ENCODE measurements around the gene RAPGEF5.

RAPGEF5 gene

DNA sequence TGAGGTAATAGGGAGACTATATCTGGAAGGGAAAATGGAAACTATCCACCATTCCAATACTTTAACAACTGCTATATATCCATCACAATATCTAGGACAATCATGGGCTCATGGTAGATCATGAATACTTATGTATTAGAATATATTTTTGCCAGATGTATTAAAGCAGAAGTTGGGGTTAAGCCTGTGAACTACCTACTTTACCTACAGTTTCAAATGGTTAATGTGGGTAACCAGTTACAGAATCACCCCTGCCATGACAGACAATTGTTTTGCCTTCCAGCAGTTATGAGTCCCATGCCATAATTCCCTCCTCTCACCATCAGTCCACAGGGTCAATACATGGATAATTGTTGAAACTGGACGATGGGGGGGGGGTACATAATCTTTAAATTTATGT is 29.9 kb upstream of the RAPGEF5 start:
- TF ChIP-seq EZH2 (IDR thresholded peaks at IDR 0.05) (no peak), POLR2AphosphoS5 (IDR thresholded peaks at IDR 0.05; ENCODE audit: borderline replicate concordance, low read depth, low read length) (no peak), FOXP2 (optimal IDR thresholded peaks at IDR 0.05; ENCODE audit: control extremely low read depth, extremely low read length, insufficient read depth) (no peak)
- Histone ChIP-seq H3K9ac (ENCODE audit: insufficient read length) (no peak overlapping the region), H3K36me3 (ENCODE audit: insufficient read depth, low read length) (no peaks in the 10 kb centered on the region), H3K4me3 (no peak overlapping the region), H3K27ac (no peak overlapping the region), H3K9me3 (ENCODE audit: low read depth, low read length) (no peaks in the 10 kb centered on the region)
- no peak for DNase-seq (ENCODE audit: low read depth, low spot score)

DNA sequence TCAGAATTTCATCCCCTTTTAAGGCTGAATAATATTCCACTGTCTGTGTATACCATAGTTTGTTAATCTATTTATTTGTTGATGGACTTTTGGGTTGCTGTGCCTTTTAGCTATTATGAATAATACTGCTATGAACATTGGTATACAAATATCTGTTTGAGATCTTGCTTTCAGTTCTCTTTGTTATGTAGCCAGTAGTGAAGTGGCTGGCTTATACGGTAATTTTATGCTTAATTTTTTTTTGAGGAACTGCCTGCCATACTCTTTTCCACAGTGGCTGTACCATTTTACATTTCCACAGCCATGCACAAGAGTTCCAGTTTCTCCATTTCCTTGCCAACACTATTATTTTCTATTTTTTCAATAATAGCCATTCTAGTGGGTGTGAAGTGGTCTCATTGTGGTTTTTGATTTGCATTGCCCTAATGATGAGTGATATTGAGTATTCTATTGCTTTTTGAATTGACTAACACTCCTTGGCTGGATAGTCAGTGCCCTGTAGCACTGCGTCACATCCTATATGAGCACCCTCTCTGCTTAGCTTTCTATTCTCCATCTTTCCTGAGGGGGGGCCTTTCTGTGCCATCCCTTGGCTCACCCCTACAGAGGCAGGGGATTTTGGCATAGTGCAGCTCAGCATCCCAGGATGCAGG is 29.4 kb upstream of the RAPGEF5 start:
- TF ChIP-seq POLR2AphosphoS5 (IDR thresholded peaks at IDR 0.05; ENCODE audit: borderline replicate concordance, low read depth, low read length) (no peak), EZH2 (IDR thresholded peaks at IDR 0.05) (no peak), FOXP2 (optimal IDR thresholded peaks at IDR 0.05; ENCODE audit: control extremely low read depth, extremely low read length, insufficient read depth) (no peak)
- H3K9me3 ChIP-seq (ENCODE audit: low read depth, low read length): no peaks in the 10 kb centered on the region
- H3K4me3 ChIP-seq: no peak overlapping the region
- H3K9ac ChIP-seq (ENCODE audit: insufficient read length): no peak overlapping the region
- DNase-seq (ENCODE audit: low read depth, low spot score): no peak
- no peaks in the 10 kb centered on the region for H3K36me3 ChIP-seq (ENCODE audit: insufficient read depth, low read length)
- H3K27ac ChIP-seq: no peak overlapping the region

DNA sequence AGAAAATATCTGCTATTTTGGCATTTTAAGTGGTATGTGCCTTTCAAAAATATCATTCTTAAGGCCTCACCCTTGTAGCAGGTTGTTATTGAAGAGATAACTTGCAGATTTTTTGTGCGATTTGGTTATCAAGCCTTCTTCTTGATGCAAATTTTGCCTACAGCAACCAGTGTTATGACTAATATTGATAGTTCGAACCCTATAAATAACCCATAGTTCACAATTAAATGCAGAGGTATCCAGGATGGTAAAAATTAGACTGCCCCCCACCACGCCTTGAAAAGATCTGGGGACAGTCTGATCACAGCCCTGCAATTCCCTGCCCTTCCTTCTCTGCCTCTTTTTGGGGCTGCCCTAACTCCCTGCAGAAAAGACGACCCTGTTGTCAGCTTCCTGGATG is 28.4 kb upstream of the RAPGEF5 start:
- no peak for TF ChIP-seq FOXP2 (optimal IDR thresholded peaks at IDR 0.05; ENCODE audit: control extremely low read depth, extremely low read length, insufficient read depth)
- TF ChIP-seq POLR2AphosphoS5 (IDR thresholded peaks at IDR 0.05; ENCODE audit: borderline replicate concordance, low read depth, low read length): no peak
- TF ChIP-seq EZH2 (IDR thresholded peaks at IDR 0.05): no peak
- no peak for DNase-seq (ENCODE audit: low read depth, low spot score)
- no peaks in the 10 kb centered on the region for H3K9me3 ChIP-seq (ENCODE audit: low read depth, low read length)
- no peak overlapping the region for H3K4me3 ChIP-seq
- H3K36me3 ChIP-seq (ENCODE audit: insufficient read depth, low read length): no peaks in the 10 kb centered on the region
- no peak overlapping the region for H3K9ac ChIP-seq (ENCODE audit: insufficient read length)
- H3K27ac ChIP-seq: no peak overlapping the region

DNA sequence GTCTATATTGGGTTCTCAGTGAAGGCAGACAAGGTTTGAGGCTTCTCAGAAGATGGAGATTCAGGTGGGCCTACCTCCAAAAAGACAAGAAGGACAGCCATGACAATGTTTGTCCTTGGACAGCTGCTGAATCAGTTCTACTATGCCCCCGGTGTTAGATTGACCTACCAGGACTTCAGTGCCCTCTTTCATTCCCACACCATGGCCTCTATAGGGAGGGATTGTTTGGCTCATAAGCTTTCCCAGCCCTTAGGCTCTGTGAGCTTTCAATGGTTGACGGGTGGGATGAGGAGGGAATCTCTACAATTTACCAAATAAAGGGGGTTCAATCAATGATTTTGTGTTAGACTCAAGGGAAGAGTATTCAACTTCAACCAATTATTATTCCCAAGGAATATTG is 23.4 kb upstream of the RAPGEF5 start:
- no peak for DNase-seq (ENCODE audit: low read depth, low spot score)

DNA sequence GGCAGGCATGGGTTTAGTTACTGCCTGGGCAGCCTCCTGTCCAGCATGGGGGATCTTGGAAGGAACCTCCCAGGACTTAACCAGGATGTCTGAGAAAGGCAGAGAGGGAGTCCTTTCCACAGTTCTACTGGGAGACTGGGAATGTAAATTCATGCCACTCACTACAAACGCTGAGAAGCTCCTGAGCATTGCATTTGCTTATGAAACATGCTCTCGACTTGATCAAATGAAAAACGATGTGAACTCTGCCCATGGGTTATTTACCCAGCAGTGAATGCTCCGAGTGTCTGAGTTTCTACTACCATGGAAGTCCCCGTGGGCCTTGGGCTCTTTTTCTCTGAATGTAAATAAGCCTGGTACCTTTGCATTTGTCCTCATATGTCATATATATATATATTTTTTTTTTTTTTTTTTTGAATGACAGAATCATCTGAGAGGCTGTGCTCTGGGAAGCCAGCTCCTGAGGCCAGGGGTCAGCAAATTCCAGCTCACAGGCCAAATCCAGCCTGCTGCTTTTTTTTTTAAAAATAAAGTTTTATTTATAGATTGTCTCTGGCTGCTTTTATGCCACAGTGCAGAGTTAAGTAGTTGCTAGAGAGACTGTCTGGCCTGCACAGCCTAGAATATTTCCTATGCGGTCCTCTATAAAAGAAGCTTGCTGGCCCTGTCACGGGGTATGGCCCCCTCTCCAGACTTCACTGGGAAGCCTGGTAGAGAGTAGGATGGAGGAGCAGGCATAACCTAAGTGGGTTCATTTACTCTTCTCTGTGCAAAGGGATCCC is 21.4 kb upstream of the RAPGEF5 start:
- Histone ChIP-seq H3K4me3 (no peak overlapping the region), H3K9me3 (ENCODE audit: low read depth, low read length) (no peaks in the 10 kb centered on the region), H3K36me3 (ENCODE audit: insufficient read depth, low read length) (no peaks in the 10 kb centered on the region), H3K27ac (no peak overlapping the region), H3K9ac (ENCODE audit: insufficient read length) (no peak overlapping the region)
- TF ChIP-seq FOXP2 (optimal IDR thresholded peaks at IDR 0.05; ENCODE audit: control extremely low read depth, extremely low read length, insufficient read depth) (no peak), EZH2 (IDR thresholded peaks at IDR 0.05) (no peak)
- no peak for DNase-seq (ENCODE audit: low read depth, low spot score)

More for the DNA sequence above, 23.4 kb upstream of the RAPGEF5 start:
- TF ChIP-seq EZH2 (IDR thresholded peaks at IDR 0.05): no peak
- no peak for TF ChIP-seq POLR2AphosphoS5 (IDR thresholded peaks at IDR 0.05; ENCODE audit: borderline replicate concordance, low read depth, low read length)
- TF ChIP-seq FOXP2 (optimal IDR thresholded peaks at IDR 0.05; ENCODE audit: control extremely low read depth, extremely low read length, insufficient read depth): no peak
- Histone ChIP-seq H3K9ac (ENCODE audit: insufficient read length) (no peak overlapping the region), H3K36me3 (ENCODE audit: insufficient read depth, low read length) (no peaks in the 10 kb centered on the region), H3K27ac (no peak overlapping the region), H3K4me3 (no peak overlapping the region), H3K9me3 (ENCODE audit: low read depth, low read length) (no peaks in the 10 kb centered on the region)

DNA sequence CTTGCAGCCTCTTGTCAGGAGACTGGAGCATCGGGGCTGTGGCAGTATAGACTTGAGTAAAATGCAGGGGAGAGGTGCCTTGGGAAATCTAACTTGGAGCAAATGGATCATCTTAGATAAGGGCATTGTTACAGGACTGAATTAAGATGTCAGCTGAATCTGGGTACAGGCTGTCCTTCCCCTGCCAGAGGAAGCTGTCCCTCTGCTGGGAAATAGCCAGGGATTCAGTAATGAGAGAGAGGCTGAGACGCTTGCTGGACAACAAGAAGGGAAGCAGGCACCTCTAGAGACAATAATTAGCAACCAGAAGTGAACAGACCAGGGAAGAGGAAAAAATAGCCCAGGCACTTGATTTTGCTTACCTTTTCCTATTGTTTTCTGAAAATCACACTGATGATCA is 20.7 kb upstream of the RAPGEF5 start:
- no peak overlapping the region for H3K27ac ChIP-seq
- TF ChIP-seq POLR2AphosphoS5 (IDR thresholded peaks at IDR 0.05; ENCODE audit: borderline replicate concordance, low read depth, low read length): no peak
- no peak for TF ChIP-seq EZH2 (IDR thresholded peaks at IDR 0.05)
- no peak overlapping the region for H3K4me3 ChIP-seq
- DNase-seq (ENCODE audit: low read depth, low spot score): no peak
- H3K9ac ChIP-seq (ENCODE audit: insufficient read length): no peak overlapping the region
- no peaks in the 10 kb centered on the region for H3K9me3 ChIP-seq (ENCODE audit: low read depth, low read length)
- no peaks in the 10 kb centered on the region for H3K36me3 ChIP-seq (ENCODE audit: insufficient read depth, low read length)

DNA sequence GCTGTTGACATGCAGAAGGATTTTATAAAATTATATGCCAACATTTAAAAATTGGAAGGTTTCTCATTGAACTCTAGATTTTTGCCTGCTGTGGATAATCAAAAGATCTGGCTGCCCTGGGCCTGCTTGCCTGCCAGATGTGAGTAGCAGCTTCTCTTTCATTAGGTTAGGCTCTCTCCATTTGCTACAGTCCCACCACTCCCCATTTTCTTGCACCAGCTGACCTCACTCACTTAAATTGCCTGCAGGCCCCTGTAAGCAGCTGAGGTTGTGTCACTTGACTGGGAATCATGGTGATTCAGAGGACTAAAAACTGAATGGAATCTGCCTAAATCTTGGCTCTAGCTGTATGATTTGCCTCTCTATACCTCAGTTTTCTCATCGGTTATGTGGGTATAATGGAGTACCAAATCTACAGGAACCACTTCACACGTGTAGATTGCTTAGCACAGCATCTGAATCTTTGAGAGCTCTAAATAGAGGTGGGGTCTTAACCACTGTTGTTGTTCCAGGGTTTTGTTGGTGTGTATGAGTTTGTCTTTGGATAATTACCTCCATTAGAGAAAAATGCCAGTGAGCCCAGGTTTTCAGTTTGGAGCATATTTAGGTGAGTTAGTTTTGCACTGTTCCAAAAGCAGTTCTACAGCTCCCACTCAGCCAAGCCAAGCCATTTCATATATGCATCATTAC is 18.6 kb upstream of the RAPGEF5 start:
- H3K4me3 ChIP-seq: no peak overlapping the region
- H3K9ac ChIP-seq (ENCODE audit: insufficient read length): no peak overlapping the region
- no peaks in the 10 kb centered on the region for H3K9me3 ChIP-seq (ENCODE audit: low read depth, low read length)
- H3K27ac ChIP-seq: no peak overlapping the region
- no peak for DNase-seq (ENCODE audit: low read depth, low spot score)
- H3K36me3 ChIP-seq (ENCODE audit: insufficient read depth, low read length): no peaks in the 10 kb centered on the region
- TF ChIP-seq FOXP2 (optimal IDR thresholded peaks at IDR 0.05; ENCODE audit: control extremely low read depth, extremely low read length, insufficient read depth): no peak
- TF ChIP-seq POLR2AphosphoS5 (IDR thresholded peaks at IDR 0.05; ENCODE audit: borderline replicate concordance, low read depth, low read length): no peak
- no peak for TF ChIP-seq EZH2 (IDR thresholded peaks at IDR 0.05)

DNA sequence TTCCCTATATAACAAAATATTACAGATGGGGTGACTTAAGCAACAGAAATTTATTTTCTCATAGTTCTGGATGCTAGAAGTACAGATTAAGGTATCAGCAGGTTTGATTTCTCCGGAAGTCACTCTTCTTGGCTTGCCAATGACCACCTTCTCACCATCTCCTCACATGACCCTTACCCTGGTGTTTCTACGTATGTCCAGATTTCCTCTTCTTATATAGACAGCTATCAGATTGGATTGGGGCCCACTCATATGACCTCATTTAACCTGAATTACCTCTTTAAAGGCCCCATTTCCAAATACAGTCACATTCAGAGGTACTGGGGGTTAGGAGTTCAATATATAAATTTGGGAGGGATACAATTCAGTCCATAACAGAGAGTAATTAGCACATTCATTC is 17.0 kb upstream of the RAPGEF5 start:
- Histone ChIP-seq H3K9ac (ENCODE audit: insufficient read length) (no peak overlapping the region), H3K4me3 (no peak overlapping the region), H3K36me3 (ENCODE audit: insufficient read depth, low read length) (no peaks in the 10 kb centered on the region), H3K27ac (no peak overlapping the region), H3K9me3 (ENCODE audit: low read depth, low read length) (no peaks in the 10 kb centered on the region)
- DNase-seq (ENCODE audit: low read depth, low spot score): no peak
- TF ChIP-seq FOXP2 (optimal IDR thresholded peaks at IDR 0.05; ENCODE audit: control extremely low read depth, extremely low read length, insufficient read depth): no peak
- no peak for TF ChIP-seq POLR2AphosphoS5 (IDR thresholded peaks at IDR 0.05; ENCODE audit: borderline replicate concordance, low read depth, low read length)
- no peak for TF ChIP-seq EZH2 (IDR thresholded peaks at IDR 0.05)
